ENCODE measurements around the gene MPRIP. TPM values are rescaled to one million over a fixed set of nuclear protein-coding genes. Genes with fewer than 3 reads are reported as not detected.

MPRIP gene
- total RNA-seq, 1 donor from 2014 or later, result 102 TPM

DNA sequence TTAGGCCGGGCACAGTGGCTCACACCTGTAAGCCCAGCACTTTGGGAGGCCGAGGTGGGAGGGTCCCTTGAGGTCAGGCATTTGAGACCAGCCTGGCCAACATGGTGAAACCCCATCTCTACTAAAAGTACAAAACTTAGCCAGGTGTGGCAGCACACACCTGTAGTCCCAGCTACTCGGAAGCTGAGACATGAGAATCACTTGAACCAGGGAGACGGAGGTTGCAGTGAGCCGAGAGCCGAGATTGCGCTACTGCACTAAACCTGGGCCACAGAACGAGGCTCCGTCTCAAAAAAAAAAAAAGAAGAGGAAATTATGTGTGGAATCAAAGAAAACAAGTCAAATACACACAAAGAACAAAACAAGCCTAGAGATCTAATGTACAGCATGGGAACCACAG, 16.1 kb upstream of the MPRIP start:
- H3K4me3 ChIP-seq (ENCODE audit: low read depth, low read length), result no peak overlapping the region
- TF ChIP-seq CTCF (conservative IDR thresholded peaks at IDR 0.05; ENCODE audit: low read depth, low read length), result no peak
- no peak for DNase-seq (ENCODE audit: low read depth)

DNA sequence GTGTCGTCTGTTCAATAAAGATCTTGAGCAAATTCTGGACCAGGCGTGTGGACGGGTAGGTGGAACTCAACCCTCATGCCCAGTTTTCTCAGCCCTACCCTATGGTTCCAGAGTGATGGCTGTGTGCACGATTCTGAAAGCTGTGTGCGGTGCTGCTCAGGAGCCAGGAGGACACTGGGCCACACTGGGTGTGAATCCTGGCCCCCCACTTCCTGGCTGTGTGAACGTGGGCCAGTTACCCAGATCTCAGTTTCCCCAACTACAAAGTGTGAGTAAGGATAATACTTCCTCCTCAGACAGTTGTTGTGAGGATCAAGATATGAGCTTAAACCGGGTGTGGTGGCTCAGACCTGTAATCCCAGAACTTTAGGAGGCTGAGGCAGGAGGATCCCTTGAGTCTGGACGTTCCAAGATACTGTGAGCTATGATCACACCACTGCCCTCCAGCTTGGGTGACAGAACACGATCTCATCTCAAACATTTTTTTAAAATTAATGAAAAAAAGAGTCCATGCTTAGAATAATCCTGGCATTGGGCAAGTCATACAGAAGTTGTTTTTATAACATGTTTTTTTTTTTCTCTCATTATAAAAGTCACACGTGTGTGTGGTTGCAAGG, 14.7 kb upstream of the MPRIP start:
- DNase-seq (ENCODE audit: low read depth), result no peak
- H3K4me3 ChIP-seq (ENCODE audit: low read depth, low read length), result no peak overlapping the region
- TF ChIP-seq CTCF (conservative IDR thresholded peaks at IDR 0.05; ENCODE audit: low read depth, low read length), result no peak

- no peak overlapping the region for H3K4me3 ChIP-seq (ENCODE audit: low read depth, low read length)
- peak; percentile 65 for DNase-seq (ENCODE audit: low read depth)
- TF ChIP-seq CTCF (conservative IDR thresholded peaks at IDR 0.05; ENCODE audit: low read depth, low read length), result no peak
Measured at GRCh38 chr17:17028059-17028877, 14.0 kb upstream of the MPRIP start.

DNA sequence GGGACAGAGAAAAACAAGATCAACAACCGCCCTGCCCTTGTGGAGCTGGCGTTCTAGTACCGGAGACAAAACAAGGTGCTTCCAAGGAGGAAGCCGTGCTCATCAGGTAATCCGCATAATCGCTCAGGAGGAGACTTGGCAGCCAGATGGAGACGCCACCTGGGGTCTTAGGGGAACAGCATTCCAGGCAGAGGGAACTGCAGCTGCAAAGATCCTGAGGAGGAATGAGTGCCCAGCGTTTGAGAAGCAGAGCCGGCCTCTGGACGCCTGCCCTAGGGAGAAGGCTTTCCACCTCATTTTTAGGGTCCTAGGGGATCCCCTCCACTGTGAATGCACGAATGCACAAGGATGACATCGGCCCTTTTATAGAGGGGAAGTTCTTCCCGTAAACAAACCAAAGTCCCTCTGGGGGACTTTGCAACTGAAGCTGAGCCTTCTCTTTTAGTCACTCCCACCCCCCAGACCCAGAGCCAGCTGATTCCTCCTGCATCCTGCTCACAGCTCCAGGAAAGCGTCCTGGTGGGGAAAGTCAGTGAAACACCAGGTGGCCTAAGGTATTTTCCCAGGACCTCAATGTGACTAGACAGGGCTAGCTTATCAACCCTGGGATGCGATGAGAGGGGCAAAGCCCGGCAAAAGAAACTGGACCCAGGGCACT, 13.2 kb upstream of the MPRIP start:
- DNase-seq (ENCODE audit: low read depth), result no peak
- no peak overlapping the region for H3K4me3 ChIP-seq (ENCODE audit: low read depth, low read length)
- TF ChIP-seq CTCF (conservative IDR thresholded peaks at IDR 0.05; ENCODE audit: low read depth, low read length), result no peak

DNA sequence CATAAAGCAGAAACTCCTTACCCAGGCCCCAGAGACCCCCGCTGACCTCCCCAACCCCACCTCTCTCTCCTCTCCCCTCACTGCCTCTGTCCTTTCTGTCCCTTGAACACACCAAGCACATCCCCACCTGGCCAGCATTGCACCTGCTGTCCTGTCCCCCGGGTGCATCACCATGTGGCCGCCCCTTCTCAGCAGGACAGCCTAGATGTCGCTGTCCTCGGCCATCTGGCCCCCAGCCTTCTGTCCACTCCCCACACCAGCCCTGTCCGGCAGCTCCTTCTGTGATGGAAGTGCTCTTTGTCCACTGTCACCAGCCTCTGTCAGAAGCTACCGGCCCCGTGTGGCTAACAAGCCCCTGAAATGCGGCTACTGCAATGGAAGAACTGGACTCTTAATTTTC, 12.3 kb upstream of the MPRIP start:
- no peak for DNase-seq (ENCODE audit: low read depth)
- no peak for TF ChIP-seq CTCF (conservative IDR thresholded peaks at IDR 0.05; ENCODE audit: low read depth, low read length)
- H3K4me3 ChIP-seq (ENCODE audit: low read depth, low read length), result no peak overlapping the region

- DNase-seq (ENCODE audit: low read depth), result no peak
- no peak overlapping the region for H3K4me3 ChIP-seq (ENCODE audit: low read depth, low read length)
- TF ChIP-seq CTCF (conservative IDR thresholded peaks at IDR 0.05; ENCODE audit: low read depth, low read length), result no peak
Measured at GRCh38 chr17:17030515-17031211, 11.6 kb upstream of the MPRIP start.

All from epithelial cell of proximal tubule (primary cell).